ENCODE results near the gene WWOX.

- TF ChIP-seq CTCF (optimal IDR thresholded peaks at IDR 0.05 in 1 of 3, IDR thresholded peaks at IDR 0.05 in 1 of 3, conservative IDR thresholded peaks at IDR 0.05 in 1 of 3; ENCODE audit: extremely low read depth in 1 of 3, insufficient read depth in 2 of 3, low read length in 3 of 3) (no peak), EZH2 (IDR thresholded peaks at IDR 0.05; ENCODE audit: low read length) (no peak)
Measured at GRCh38 chr16:78377312-78377711, 277.9 kb downstream of the WWOX start.

Data from keratinocyte (primary cell).